Fibroblast of lung (primary cell): Measurements from ENCODE around the gene MPC1. TPM values are rescaled to one million over a fixed set of nuclear protein-coding genes. Genes with fewer than 3 reads are reported as not detected.
"Not testable (repeated sequence)": the region's sequence is repeated elsewhere in the genome, so short reads cannot be mapped to it uniquely, and the experiment has no call there.

Experiments
- DNase-seq, 2 donors: peaks; one replicate each; pipeline versions ENCODE4 v3.0.0 to v3.0.0-alpha.2; 2010; ENCODE audit warnings: low read depth in 2 of 2
- H2AFZ ChIP-seq: 2 replicates; pipeline ENCODE4 v1.5.1; 2012; ENCODE audit warnings: low read length, control low read depth, inconsistent platforms
- H3K27ac ChIP-seq: 2 replicates; pipeline ENCODE4 v1.5.1; 2011; ENCODE audit warnings: low read length, control low read depth; ENCODE audit not compliant: insufficient read depth
- H3K27me3 ChIP-seq: 2 replicates; pipeline ENCODE4 v1.5.1; 2011; ENCODE audit warnings: mild to moderate bottlenecking, low read length; ENCODE audit not compliant: control insufficient read depth, insufficient read depth
- H3K36me3 ChIP-seq: 2 replicates; pipeline ENCODE4 v1.5.1; 2011; ENCODE audit warnings: low read length; ENCODE audit not compliant: control insufficient read depth, insufficient read depth
- H3K4me1 ChIP-seq: 2 replicates; pipeline ENCODE4 v1.5.1; 2011; ENCODE audit warnings: low read length; ENCODE audit not compliant: control insufficient read depth, insufficient read depth; ENCODE audit errors: extremely low read depth
- H3K4me2 ChIP-seq: 2 replicates; pipeline ENCODE4 v1.5.1; 2011; ENCODE audit warnings: low read length, control low read depth; ENCODE audit not compliant: insufficient read depth; ENCODE audit errors: extremely low read depth
- H3K4me3 ChIP-seq, 4 experiments: fragments of 200-600 bp in 1 of 4; sonication (generic) in 1 of 4; replicated peaks in 1 of 4; 2 replicates each; pipeline ENCODE4 v1.5.1; 2011 to 2016; ENCODE audit warnings: low read length in 4 of 4, low read depth in 3 of 4, mild to moderate bottlenecking in 3 of 4, control low read depth in 2 of 4, inconsistent platforms in 1 of 4, mixed read lengths in 1 of 4; ENCODE audit not compliant: insufficient read depth in 1 of 4; ENCODE audit errors: control extremely low read depth in 1 of 4
- H3K79me2 ChIP-seq: 2 replicates; pipeline ENCODE4 v1.5.1; 2012; ENCODE audit warnings: mild to moderate bottlenecking, low read length, inconsistent platforms; ENCODE audit not compliant: control insufficient read depth, insufficient read depth
- H3K9ac ChIP-seq: 2 replicates; pipeline ENCODE4 v1.5.1; 2011; ENCODE audit warnings: mild to moderate bottlenecking, low read length, control low read depth; ENCODE audit not compliant: insufficient read depth
- H3K9me3 ChIP-seq: 2 replicates; pipeline ENCODE4 v1.5.1; 2012; ENCODE audit warnings: low read depth, low read length; ENCODE audit not compliant: control insufficient read depth, insufficient read depth
- H4K20me1 ChIP-seq: 2 replicates; pipeline ENCODE4 v1.5.1; 2011; ENCODE audit warnings: low read length; ENCODE audit not compliant: control insufficient read depth, insufficient read depth; ENCODE audit errors: extremely low read depth
- CTCF ChIP-seq, 2 donors: IDR thresholded peaks in 1 of 2; conservative IDR thresholded peaks in 1 of 2; 1 replicate in 1 of 2; 2 replicates in 1 of 2; pipeline ENCODE4 v1.5.1; 2011 to 2012; ENCODE audit warnings: low read length in 2 of 2, control low read depth in 1 of 2, inconsistent platforms in 1 of 2, low read depth in 1 of 2, mild to moderate bottlenecking in 1 of 2
- EZH2 ChIP-seq: IDR thresholded peaks from 2 replicates; pipeline ENCODE4 v1.5.1; 2012; ENCODE audit warnings: low read length, control low read depth, mild to moderate bottlenecking; ENCODE audit errors: missing control alignments
- polyA plus RNA-seq, 2 donors: library from polyadenylated mRNA; depleted of rRNA in 1 of 2; stranded (reverse) in 1 of 2; unstranded in 1 of 2; fragments of >200 nt; gene quantifications; 2 replicates each; pipeline ENCODE4 v1.2.1, GENCODE V29; 2011 to 2012; ENCODE audit warnings: missing spikeins in 1 of 2
- total RNA-seq: library from RNA; depleted of rRNA; stranded (reverse); fragments of >200 nt; gene quantifications from 2 replicates; pipeline ENCODE4 v1.2.1, GENCODE V29; 2014

Gene MPC1
- total and polyA plus RNA-seq, 2 donors (not counting 1 experiment from before 2014, with no cell fraction given): 19.3 to 28.7 TPM

DNA sequence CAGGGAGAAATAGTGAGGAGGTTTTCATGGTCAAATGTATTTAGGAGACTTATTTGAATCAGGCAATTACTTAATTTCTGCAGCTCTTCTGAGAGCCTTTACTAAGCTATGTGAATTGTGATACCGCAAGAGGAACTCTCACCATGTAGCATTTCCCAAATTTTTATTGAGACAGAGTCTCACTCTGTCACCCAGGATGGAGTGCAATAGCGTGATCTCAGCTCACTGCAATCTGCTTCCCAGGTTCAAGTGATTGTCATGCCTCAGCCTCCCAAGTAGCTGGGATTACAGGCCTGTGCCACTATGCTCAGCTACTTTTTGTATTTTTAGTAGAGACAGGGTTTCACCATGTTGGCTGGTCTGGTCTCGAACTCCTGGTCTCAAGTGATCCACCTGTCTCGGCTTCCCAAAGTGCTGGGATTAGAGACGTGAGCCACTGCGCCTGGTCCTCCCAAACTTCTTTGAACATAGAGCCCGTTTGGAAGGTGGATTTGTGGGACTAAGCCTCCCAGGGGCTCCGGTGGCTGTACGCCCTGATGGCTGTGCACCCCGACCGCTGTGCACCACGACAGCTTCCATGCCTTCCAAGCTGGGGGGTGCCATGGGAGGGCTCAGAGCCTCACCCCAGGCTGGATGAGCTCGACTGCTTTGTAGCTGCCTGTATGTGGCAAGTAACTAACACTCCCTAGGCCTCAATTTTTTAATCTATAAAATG lies 5.7 kb upstream of the MPC1 start:
- DNase-seq: no peak
- no peak overlapping the region for H3K27ac ChIP-seq
- H4K20me1 ChIP-seq: no peaks in the 10 kb centered on the region
- no peak overlapping the region for H3K4me3 ChIP-seq
- H3K27me3 ChIP-seq: no peaks in the 10 kb centered on the region
- TF ChIP-seq CTCF (conservative IDR thresholded peaks at IDR 0.05 in 1 of 2, IDR thresholded peaks at IDR 0.05 in 1 of 2; ENCODE audit: low read depth in 1 of 2, low read length in 2 of 2): no peak
- no peak for TF ChIP-seq EZH2
- H3K4me2 ChIP-seq: no peak overlapping the region
- H3K36me3 ChIP-seq: no peaks in the 10 kb centered on the region
- H3K9me3 ChIP-seq: no peaks in the 10 kb centered on the region
- no peaks in the 10 kb centered on the region for H3K4me1 ChIP-seq
- H2AFZ ChIP-seq: no peak overlapping the region
- no peaks in the 10 kb centered on the region for H3K79me2 ChIP-seq
- H3K9ac ChIP-seq: no peak overlapping the region

GRCh38 chr6:166387642-166388289 lies 5.0 kb upstream of the MPC1 start:
- no peak for TF ChIP-seq CTCF (conservative IDR thresholded peaks at IDR 0.05 in 1 of 2, IDR thresholded peaks at IDR 0.05 in 1 of 2; ENCODE audit: low read depth in 1 of 2, low read length in 2 of 2)
- no peak for TF ChIP-seq EZH2
- no peak overlapping the region for H3K4me3 ChIP-seq

DNA sequence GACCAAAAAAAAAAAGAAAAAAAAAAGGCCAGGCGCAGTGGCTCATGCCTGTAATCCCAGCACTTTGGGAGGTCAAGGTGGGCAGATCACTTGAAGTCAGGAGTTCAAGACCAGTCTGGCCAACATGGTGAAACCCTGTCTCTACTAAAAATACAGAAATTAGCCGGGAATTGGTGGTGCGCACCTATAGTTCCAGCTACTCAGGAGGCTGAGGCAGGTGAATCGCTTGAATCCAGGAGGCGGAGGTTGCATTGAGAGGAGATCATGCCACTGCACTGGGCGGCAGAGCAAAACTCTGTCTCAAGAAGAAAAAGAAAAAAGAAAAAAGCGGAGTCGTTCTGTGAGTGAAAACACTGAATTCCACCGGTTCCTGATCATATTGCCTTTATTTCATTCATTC lies 4.4 kb upstream of the MPC1 start:
- DNase-seq, H3K9ac ChIP-seq, H3K36me3 ChIP-seq, H3K27ac ChIP-seq, H3K4me2 ChIP-seq, H4K20me1 ChIP-seq, H3K4me3 ChIP-seq, H3K9me3 ChIP-seq, H3K27me3 ChIP-seq, H2AFZ ChIP-seq, H3K79me2 ChIP-seq, H3K4me1 ChIP-seq: not testable (repeated sequence)

More at GRCh38 chr6:166387642-166388289, 5.0 kb upstream of the MPC1 start:
- no peaks in the 10 kb centered on the region for H4K20me1 ChIP-seq
- no peaks in the 10 kb centered on the region for H3K27me3 ChIP-seq
- no peaks in the 10 kb centered on the region for H3K9me3 ChIP-seq
- DNase-seq: no peak
- H2AFZ ChIP-seq: no peak overlapping the region
- no peak overlapping the region for H3K9ac ChIP-seq
- H3K36me3 ChIP-seq: no peaks in the 10 kb centered on the region
- H3K27ac ChIP-seq: no peak overlapping the region
- H3K4me1 ChIP-seq: no peaks in the 10 kb centered on the region
- no peaks in the 10 kb centered on the region for H3K79me2 ChIP-seq
- no peak overlapping the region for H3K4me2 ChIP-seq
